Lower leg skin (tissue), 3 donors: Measurements from ENCODE around the gene NISCH.

Experiments
- POLR2A ChIP-seq, 2 donors: fragments of 450-650 bp; IDR thresholded peaks; one replicate each; pipeline ENCODE4 v1.6.1; 2016 to 2017; ENCODE audit warnings: antibody characterized with exemption in 2 of 2, mild to moderate bottlenecking in 1 of 2, moderate library complexity in 1 of 2
- TF ChIP-seq, protein P1 (sequence below), 3 donors: fragments of 450-650 bp; IDR thresholded peaks; one replicate each; pipeline ENCODE4 v1.5.1; 2016; ENCODE audit warnings: antibody characterized with exemption in 3 of 3, mild to moderate bottlenecking in 3 of 3, moderate library complexity in 2 of 3

DNA sequence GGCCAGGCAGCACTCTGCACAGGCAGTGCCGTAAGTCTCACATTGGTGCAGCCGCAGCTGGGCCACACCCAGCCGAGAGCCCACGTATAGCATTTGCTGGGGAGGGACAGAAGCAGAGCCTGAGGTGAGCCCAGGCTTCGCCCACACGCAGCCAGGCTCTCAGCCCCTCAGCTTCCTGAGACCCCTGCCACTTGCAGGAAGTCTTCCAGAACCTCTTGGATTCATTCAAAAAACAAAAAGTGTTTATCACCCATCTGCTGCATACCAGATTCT, 17.4 kb upstream of the NISCH start:
- TF ChIP-seq, protein P1, sequence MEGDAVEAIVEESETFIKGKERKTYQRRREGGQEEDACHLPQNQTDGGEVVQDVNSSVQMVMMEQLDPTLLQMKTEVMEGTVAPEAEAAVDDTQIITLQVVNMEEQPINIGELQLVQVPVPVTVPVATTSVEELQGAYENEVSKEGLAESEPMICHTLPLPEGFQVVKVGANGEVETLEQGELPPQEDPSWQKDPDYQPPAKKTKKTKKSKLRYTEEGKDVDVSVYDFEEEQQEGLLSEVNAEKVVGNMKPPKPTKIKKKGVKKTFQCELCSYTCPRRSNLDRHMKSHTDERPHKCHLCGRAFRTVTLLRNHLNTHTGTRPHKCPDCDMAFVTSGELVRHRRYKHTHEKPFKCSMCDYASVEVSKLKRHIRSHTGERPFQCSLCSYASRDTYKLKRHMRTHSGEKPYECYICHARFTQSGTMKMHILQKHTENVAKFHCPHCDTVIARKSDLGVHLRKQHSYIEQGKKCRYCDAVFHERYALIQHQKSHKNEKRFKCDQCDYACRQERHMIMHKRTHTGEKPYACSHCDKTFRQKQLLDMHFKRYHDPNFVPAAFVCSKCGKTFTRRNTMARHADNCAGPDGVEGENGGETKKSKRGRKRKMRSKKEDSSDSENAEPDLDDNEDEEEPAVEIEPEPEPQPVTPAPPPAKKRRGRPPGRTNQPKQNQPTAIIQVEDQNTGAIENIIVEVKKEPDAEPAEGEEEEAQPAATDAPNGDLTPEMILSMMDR (IDR thresholded peaks at IDR 0.05): no peak
- no peak for TF ChIP-seq POLR2A (IDR thresholded peaks at IDR 0.05)
